ENCODE measurements around the gene TCF25. TPM values are rescaled to one million over a fixed set of nuclear protein-coding genes. Genes with fewer than 3 reads are reported as not detected.

The TCF25 gene
- total and polyA plus RNA-seq, 3 donors from 2014 or later = 225 to 345 (median 334) TPM

DNA sequence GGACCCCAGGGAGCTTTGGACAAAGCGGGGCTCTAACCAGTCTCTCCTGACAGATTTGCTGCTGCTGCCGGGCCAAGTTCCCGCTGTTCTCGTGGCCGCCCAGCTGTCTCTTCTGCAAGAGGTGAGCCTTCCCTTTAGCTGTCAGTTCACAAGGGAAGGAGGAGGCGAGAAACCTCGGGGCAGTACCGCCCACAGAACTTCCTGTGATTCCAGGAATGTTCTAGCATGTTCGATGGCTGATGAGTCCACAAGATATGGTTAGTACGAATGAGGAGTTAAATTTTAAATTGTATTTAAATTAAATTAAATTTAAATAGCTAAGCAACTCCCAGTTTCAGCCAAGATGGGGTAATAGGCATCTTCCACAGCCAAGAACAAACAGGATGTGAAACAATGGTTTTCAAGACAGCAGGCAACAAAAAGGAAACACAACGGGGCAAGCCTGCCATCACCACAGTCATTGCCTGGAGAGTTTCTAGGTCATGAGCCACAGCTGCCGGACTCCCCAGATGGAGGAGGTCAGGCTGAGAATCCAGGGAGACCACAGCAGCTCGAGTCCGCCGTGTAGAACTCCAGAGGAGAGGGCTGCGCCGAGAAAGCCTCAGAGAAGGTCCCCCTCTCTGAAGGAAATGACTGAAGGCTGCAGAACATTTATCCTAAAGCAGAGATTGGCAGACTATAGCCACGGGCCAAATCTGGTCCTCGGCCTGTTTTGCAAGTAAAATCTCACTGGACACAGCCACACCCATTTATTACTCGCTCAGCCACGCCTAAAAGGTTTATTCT, 9.5 kb upstream of the TCF25 start:
- 58 to 65% methylated on average over 21 of the region's 21 CpGs for WGBS, 2 donors
- Histone ChIP-seq H3K9me3 (no peaks in the 10 kb centered on the region), H3K27me3 (no peaks in the 10 kb centered on the region), H3K4me1 (peaks cover 18% of the 10 kb centered on the region), H3K27ac (peak overlapping the region; percentile 50 to 68), H3K36me3 (ENCODE audit: low read depth, missing control alignments) (no peaks in the 10 kb centered on the region), H3K4me3 (no peak overlapping the region)
- DNase-seq = peak; percentile 34
- intact Hi-C loops (cut with DNase I; ENCODE audit: low total_unique reads) = no loop called here
- no peak for TF ChIP-seq POLR2A (IDR thresholded peaks at IDR 0.05)
- TF ChIP-seq, protein P1, sequence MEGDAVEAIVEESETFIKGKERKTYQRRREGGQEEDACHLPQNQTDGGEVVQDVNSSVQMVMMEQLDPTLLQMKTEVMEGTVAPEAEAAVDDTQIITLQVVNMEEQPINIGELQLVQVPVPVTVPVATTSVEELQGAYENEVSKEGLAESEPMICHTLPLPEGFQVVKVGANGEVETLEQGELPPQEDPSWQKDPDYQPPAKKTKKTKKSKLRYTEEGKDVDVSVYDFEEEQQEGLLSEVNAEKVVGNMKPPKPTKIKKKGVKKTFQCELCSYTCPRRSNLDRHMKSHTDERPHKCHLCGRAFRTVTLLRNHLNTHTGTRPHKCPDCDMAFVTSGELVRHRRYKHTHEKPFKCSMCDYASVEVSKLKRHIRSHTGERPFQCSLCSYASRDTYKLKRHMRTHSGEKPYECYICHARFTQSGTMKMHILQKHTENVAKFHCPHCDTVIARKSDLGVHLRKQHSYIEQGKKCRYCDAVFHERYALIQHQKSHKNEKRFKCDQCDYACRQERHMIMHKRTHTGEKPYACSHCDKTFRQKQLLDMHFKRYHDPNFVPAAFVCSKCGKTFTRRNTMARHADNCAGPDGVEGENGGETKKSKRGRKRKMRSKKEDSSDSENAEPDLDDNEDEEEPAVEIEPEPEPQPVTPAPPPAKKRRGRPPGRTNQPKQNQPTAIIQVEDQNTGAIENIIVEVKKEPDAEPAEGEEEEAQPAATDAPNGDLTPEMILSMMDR (IDR thresholded peaks at IDR 0.05) = no peak

DNA sequence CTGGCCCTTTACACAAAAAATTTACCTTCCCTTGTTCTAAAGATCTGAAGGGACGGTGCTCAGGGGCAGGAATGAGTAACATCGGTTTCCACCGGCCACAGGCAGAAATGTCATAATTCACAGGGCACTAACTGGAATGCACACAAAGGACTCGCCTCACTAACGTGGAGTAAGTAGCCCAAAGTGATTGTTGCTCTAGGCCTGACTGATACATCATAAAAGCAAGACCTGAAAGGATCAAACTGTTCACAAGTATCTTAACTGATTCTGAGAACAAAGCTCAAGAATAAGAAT, 8.9 kb upstream of the TCF25 start:
- no peaks in the 10 kb centered on the region for H3K9me3 ChIP-seq
- TF ChIP-seq, protein P1 (IDR thresholded peaks at IDR 0.05) = no peak
- no peak for TF ChIP-seq POLR2A (IDR thresholded peaks at IDR 0.05)
- no peaks in the 10 kb centered on the region for H3K27me3 ChIP-seq
- 67 to 70% methylated on average over 5 of the region's 5 CpGs for WGBS, 2 donors
- H3K4me1 ChIP-seq = peaks cover 21% of the 10 kb centered on the region
- no peak for DNase-seq
- no peak overlapping the region for H3K4me3 ChIP-seq
- intact Hi-C loops (cut with DNase I; ENCODE audit: low total_unique reads) = no loop called here
- peak overlapping the region; percentile 36 to 68 for H3K27ac ChIP-seq
- H3K36me3 ChIP-seq (ENCODE audit: low read depth, missing control alignments) = no peaks in the 10 kb centered on the region

DNA sequence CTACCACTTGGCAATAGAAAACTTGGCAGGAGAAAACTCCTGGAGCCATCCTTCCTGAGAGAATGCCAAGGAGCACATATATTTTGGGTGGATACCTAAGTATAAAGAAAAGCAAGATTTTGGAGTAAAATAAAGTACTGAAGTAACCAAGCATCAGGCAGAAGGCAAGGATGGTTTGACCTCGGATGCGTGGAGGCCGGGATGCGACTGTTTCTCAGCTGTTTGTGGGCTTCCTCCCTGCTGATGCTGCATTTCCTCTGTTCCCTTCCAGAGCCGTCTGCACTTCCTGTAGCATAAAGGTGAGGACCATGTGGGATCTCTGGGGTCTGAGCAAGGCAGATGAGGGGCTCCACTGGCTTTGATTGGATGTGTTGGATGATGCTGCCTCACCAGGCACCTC, 5.5 kb upstream of the TCF25 start:
- Histone ChIP-seq H3K4me3 (no peak overlapping the region), H3K27me3 (no peaks in the 10 kb centered on the region), H3K4me1 (peaks cover 34% of the 10 kb centered on the region), H3K36me3 (ENCODE audit: low read depth, missing control alignments) (no peaks in the 10 kb centered on the region), H3K27ac (no peak overlapping the region), H3K9me3 (no peaks in the 10 kb centered on the region)
- intact Hi-C loops (cut with DNase I; ENCODE audit: low total_unique reads) = no loop called here
- no peak for DNase-seq
- no peak for TF ChIP-seq POLR2A (IDR thresholded peaks at IDR 0.05)
- TF ChIP-seq, protein P1 (IDR thresholded peaks at IDR 0.05) = no peak
- WGBS, 2 donors = 93 to 97% methylated on average over 5 of the region's 5 CpGs

DNA sequence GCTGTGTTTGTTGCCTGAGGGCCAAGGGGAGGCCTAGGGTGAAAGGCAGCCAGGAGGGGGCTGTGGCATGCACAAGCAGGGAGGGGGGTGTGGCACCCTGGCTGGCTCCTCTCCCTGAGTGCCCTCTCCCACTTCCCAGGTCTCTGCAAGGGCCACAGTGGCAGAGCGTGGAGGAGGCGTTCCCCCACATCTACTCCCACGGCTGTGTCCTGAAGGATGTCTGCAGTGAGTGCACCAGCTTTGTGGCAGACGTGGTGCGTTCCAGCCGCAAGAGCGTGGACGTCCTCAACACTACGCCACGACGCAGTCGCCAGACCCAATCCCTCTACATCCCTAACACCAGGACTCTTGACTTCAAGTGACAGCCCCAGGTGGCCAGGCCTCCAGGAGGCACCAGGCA, 3.5 kb upstream of the TCF25 start:
- intact Hi-C loops (cut with DNase I; ENCODE audit: low total_unique reads) = no loop called here
- Histone ChIP-seq H3K27me3 (no peaks in the 10 kb centered on the region), H3K4me1 (peaks cover 20% of the 10 kb centered on the region), H3K9me3 (no peaks in the 10 kb centered on the region), H3K36me3 (ENCODE audit: low read depth, missing control alignments) (no peaks in the 10 kb centered on the region), H3K27ac (no peak overlapping the region), H3K4me3 (no peak overlapping the region)
- TF ChIP-seq, protein P1 (IDR thresholded peaks at IDR 0.05) = no peak
- TF ChIP-seq POLR2A (IDR thresholded peaks at IDR 0.05) = no peak
- 73 to 95% methylated on average over 9 to 12 of the region's 12 CpGs for WGBS, 2 donors
- DNase-seq = peak; percentile 59

DNA sequence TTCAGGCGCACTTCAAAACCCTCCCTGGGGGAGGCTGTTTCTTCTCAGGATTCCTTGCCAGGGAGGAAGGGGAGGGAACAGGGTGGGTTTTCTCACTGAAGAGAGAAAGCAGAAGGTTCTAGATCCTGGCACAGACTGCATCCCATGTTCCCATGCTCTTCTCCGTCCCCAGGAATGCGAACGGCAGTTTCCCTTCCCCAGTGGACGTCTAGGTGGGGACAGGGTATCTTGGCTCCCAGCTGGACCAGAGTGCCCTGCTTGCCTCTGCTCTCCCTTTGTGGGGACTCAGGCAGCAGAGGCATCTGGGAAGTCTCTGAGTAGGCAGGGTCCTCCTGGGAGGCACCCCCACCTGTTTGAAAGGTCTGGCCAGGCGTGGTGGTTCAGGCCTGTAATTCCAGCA, 3.0 kb upstream of the TCF25 start:
- TF ChIP-seq POLR2A (IDR thresholded peaks at IDR 0.05) = no peak
- TF ChIP-seq, protein P1 (IDR thresholded peaks at IDR 0.05) = no peak
- H3K27me3 ChIP-seq = no peaks in the 10 kb centered on the region
- H3K4me3 ChIP-seq = no peak overlapping the region
- intact Hi-C loops (cut with DNase I; ENCODE audit: low total_unique reads) = no loop called here
- H3K36me3 ChIP-seq (ENCODE audit: low read depth, missing control alignments) = no peaks in the 10 kb centered on the region
- H3K9me3 ChIP-seq = no peaks in the 10 kb centered on the region
- 86 to 93% methylated on average over 6 of the region's 6 CpGs for WGBS, 2 donors
- H3K27ac ChIP-seq = no peak overlapping the region
- DNase-seq = no peak
- H3K4me1 ChIP-seq = peaks cover 16% of the 10 kb centered on the region

All from testis (tissue), 3 donors.